Keratinocyte (primary cell): ENCODE data around the gene MAGI2.

Source experiments
- CTCF ChIP-seq, 3 experiments: IDR thresholded peaks in 1 of 3; conservative IDR thresholded peaks in 1 of 3; optimal IDR thresholded peaks in 1 of 3; 2 replicates in 2 of 3; 3 replicates in 1 of 3; pipeline versions ENCODE3 to v1.5.1; 2011; ENCODE audit warnings: low read length in 3 of 3, mild to moderate bottlenecking in 3 of 3, moderate library complexity in 2 of 3, control low read depth in 1 of 3, inconsistent platforms in 1 of 3; ENCODE audit not compliant: insufficient read depth in 2 of 3; ENCODE audit errors: extremely low read depth in 1 of 3
- EZH2 ChIP-seq: IDR thresholded peaks from one replicate; pipeline ENCODE4 v1.6.1; 2012; ENCODE audit warnings: inconsistent platforms, mild to moderate bottlenecking, low read length, moderate library complexity

DNA sequence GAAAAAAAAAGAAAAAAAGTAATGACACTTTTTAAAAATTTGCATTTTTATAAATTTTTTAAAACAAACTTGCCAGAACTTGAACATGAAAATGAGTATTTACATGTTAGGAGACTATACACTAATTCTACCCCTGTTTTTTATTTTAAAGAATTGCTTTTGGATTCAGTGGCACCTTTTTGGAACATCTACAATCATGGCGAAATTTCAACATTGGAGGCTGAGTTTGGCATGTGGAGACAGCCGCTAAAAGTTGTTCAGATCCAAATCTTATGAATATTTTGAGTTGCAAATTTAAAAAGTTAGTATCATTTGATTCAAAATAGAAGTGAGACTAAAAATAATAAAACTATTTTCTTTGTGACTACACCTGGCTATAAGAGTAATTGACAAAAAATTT lies 804.2 kb downstream of the MAGI2 start:
- TF ChIP-seq CTCF (optimal IDR thresholded peaks at IDR 0.05 in 1 of 3, IDR thresholded peaks at IDR 0.05 in 1 of 3, conservative IDR thresholded peaks at IDR 0.05 in 1 of 3; ENCODE audit: extremely low read depth in 1 of 3, insufficient read depth in 2 of 3, low read length in 3 of 3): no peak
- TF ChIP-seq EZH2: no peak
